GM18511 (cell line): ENCODE measurements around the gene PRPH.

Experiments
- ATAC-seq: cut with Tn5 transposase; IDR thresholded peaks from one replicate; pipeline ENCODE4 v1.9.1; 2021; ENCODE audit warnings: mild to moderate bottlenecking, moderate library complexity; ENCODE audit not compliant: unreplicated experiment

Gene PRPH

GRCh38 chr12:49345051-49345824, 50.3 kb downstream of the PRPH start:
- peak; percentile 51 for ATAC-seq

GRCh38 chr12:49345825-49346658, 51.1 kb downstream of the PRPH start:
- no peak for ATAC-seq

GRCh38 chr12:49346659-49347310, 51.8 kb downstream of the PRPH start, which contains the start of gene DNAJC22:
DNAJC22 (plus strand) TSS chr12:49346888; CDS start chr12:49348873, 1,985 bp downstream.
- no peak for ATAC-seq

GRCh38 chr12:49347311-49348193, 52.6 kb downstream of the PRPH start:
- ATAC-seq, result no peak
